HG03159 (cell line): Measurements from ENCODE around the gene SMC1B.
"Not testable (repeated sequence)": the region's sequence is repeated elsewhere in the genome, so short reads cannot be mapped to it uniquely, and the experiment has no call there.

Experiments used
- ATAC-seq: cut with Tn5 transposase; IDR thresholded peaks from one replicate; pipeline ENCODE4 v1.9.1; 2021; ENCODE audit warnings: mild to moderate bottlenecking, moderate library complexity; ENCODE audit not compliant: unreplicated experiment

SMC1B gene

GRCh38 chr22:45444168-45444567 lies 30.8 kb upstream of the SMC1B start:
- ATAC-seq: no peak

GRCh38 chr22:45442116-45442515 lies 28.7 kb upstream of the SMC1B start:
- no peak for ATAC-seq

GRCh38 chr22:45441138-45441537 lies 27.7 kb upstream of the SMC1B start:
- no peak for ATAC-seq

- ATAC-seq: not testable (repeated sequence)
These were observed 27.3 kb upstream of the SMC1B start for GRCh38 chr22:45440688-45441087.

- no peak for ATAC-seq
These were observed 24.9 kb upstream of the SMC1B start for GRCh38 chr22:45438336-45438735.

- not testable (repeated sequence) for ATAC-seq
These were observed 23.6 kb upstream of the SMC1B start for GRCh38 chr22:45436871-45437517.

GRCh38 chr22:45435544-45436139 lies 22.2 kb upstream of the SMC1B start:
- ATAC-seq: no peak

- ATAC-seq: no peak
These were observed 21.6 kb upstream of the SMC1B start for GRCh38 chr22:45434981-45435380.

- no peak for ATAC-seq
These were observed 17.5 kb upstream of the SMC1B start for GRCh38 chr22:45430871-45431270.

GRCh38 chr22:45429981-45430775 lies 16.8 kb upstream of the SMC1B start:
- no peak for ATAC-seq

- ATAC-seq: no peak
These were observed 16.0 kb upstream of the SMC1B start for GRCh38 chr22:45429424-45429823.

- no peak for ATAC-seq
These were observed 15.3 kb upstream of the SMC1B start for GRCh38 chr22:45428391-45429385.

GRCh38 chr22:45427114-45427513 lies 13.7 kb upstream of the SMC1B start:
- ATAC-seq: no peak

- ATAC-seq: no peak
These were observed 13.0 kb upstream of the SMC1B start for GRCh38 chr22:45426387-45426786.

- ATAC-seq: no peak
These were observed 12.3 kb upstream of the SMC1B start for GRCh38 chr22:45425531-45426265.

- no peak for ATAC-seq
These were observed 11.7 kb upstream of the SMC1B start for GRCh38 chr22:45425101-45425500.

GRCh38 chr22:45424241-45424731 lies 10.9 kb upstream of the SMC1B start:
- no peak for ATAC-seq

- ATAC-seq: no peak
These were observed 10.1 kb upstream of the SMC1B start for GRCh38 chr22:45423524-45423923.

- ATAC-seq: no peak
These were observed 9.0 kb upstream of the SMC1B start for GRCh38 chr22:45422237-45422983.
